ENCODE measurements around the gene ITPKA. TPM values are rescaled to one million over a fixed set of nuclear protein-coding genes. Genes with fewer than 3 reads are reported as not detected.

The ITPKA gene
- total RNA-seq, 4 donors from 2014 or later, result 28.9 to 95.6 (median 93.9) TPM

GRCh38 chr15:41546851-41547786 lies 53.4 kb downstream of the ITPKA start:
- Histone ChIP-seq H3K27ac (peak overlapping the region in 2 of 4 donors; percentile 27 to 82), H3K36me3 (no peaks in the 10 kb centered on the region), H3K4me3 (no peak overlapping the region), H3K9me3 (no peaks in the 10 kb centered on the region), H3K4me1 (peaks cover 3 to 20% (median 5%) of the 10 kb centered on the region in 4 donors), H3K27me3 (no peaks in the 10 kb centered on the region)
- DNase-seq, result peak in 1 of 3 donors; percentile 57
- no peak for TF ChIP-seq POLR2A (IDR thresholded peaks at IDR 0.05)
- no peak for TF ChIP-seq CTCF (IDR thresholded peaks at IDR 0.05)

- Histone ChIP-seq H3K27ac (peak overlapping the region in 2 of 4 donors; percentile 22 to 80), H3K27me3 (no peaks in the 10 kb centered on the region), H3K4me1 (peaks cover 0 to 15% (median 4%) of the 10 kb centered on the region in 4 donors), H3K36me3 (no peaks in the 10 kb centered on the region), H3K4me3 (no peak overlapping the region), H3K9me3 (no peaks in the 10 kb centered on the region)
- TF ChIP-seq CTCF (IDR thresholded peaks at IDR 0.05) (peak in 1 of 6 experiments; percentile 12), POLR2A (IDR thresholded peaks at IDR 0.05) (peak in 1 of 2 donors; percentile 24)
- peak in 1 of 3 donors; percentile 74 for DNase-seq
Measured at GRCh38 chr15:41550066-41550775, 56.5 kb downstream of the ITPKA start.

Small RNAs within 50 kb of the gene (small RNA-seq; reads per million reads assigned to genes)
- 0 reads per million in 2 donors for gene RNU6-1169P

Other genes starting within 250 kb of the ITPKA start
- gene OIP5, start 161.3 kb upstream of the ITPKA start, total RNA-seq, result 1 to 10 TPM in 2 of 4 donors, not detected in 2; 1.0 to 1.9 TPM
- 10 to 100 TPM in 3 of 4 donors, 1 to 10 TPM in 1; 7.9 to 95.7 (median 14.6) TPM for gene NUSAP1, start 161.0 kb upstream of the ITPKA start, total RNA-seq
- 10 to 100 TPM in 3 of 4 donors, 1 to 10 TPM in 1; 9.9 to 16.6 (median 12.5) TPM for gene NDUFAF1, start 91.4 kb upstream of the ITPKA start, total RNA-seq
- gene RTF1, start 76.8 kb upstream of the ITPKA start, total RNA-seq, result 10 to 100 TPM; 15.2 to 33.0 (median 23.8) TPM
- 10 to 100 TPM in 3 of 4 donors, not detected in 1; 13.8 to 39.0 (median 26.3) TPM for gene LTK, start 20.0 kb downstream of the ITPKA start, total RNA-seq
- 10 to 100 TPM; 29.4 to 82.5 (median 48.4) TPM for gene RPAP1, start 50.4 kb downstream of the ITPKA start, total RNA-seq
- gene TYRO3, start 65.3 kb downstream of the ITPKA start, total RNA-seq, result 10 to 100 TPM in 1 of 4 donors, 1 to 10 TPM in 3; 2.8 to 16.2 (median 6.8) TPM
- 100 to 1,000 TPM in 1 of 4 donors, 10 to 100 TPM in 3; 39.7 to 143 (median 69.8) TPM for gene MGA, start 166.5 kb downstream of the ITPKA start, total RNA-seq

Measured in Peyer's patch (tissue), 4 donors.